CD8-positive, alpha-beta memory T cell (primary cell): ENCODE data around the gene IPO7. TPM values are rescaled to one million over a fixed set of nuclear protein-coding genes. Genes with fewer than 3 reads are reported as not detected.

Experiments
- CTCF ChIA-PET: fragments of 350-600 bp; sonication (Branson Sonifier 250); formaldehyde crosslinking; loops from one replicate; lab custom pipeline; 2021; ENCODE audit warnings: antibody characterized with exemption; lab: Charles Lee
- POLR2A ChIA-PET: fragments of 350-600 bp; sonication (Branson Sonifier 250); formaldehyde crosslinking; loops from one replicate; lab custom pipeline; 2021; ENCODE audit warnings: antibody characterized with exemption; lab: Charles Lee
- DNase-seq, 5 donors: peaks; one replicate each; pipeline versions ENCODE4 v3.0.0 to v3.0.0-alpha.2; 2020 to 2022; ENCODE audit warnings: mixed read lengths in 1 of 5
- H3K27ac ChIP-seq: one replicate; pipeline ENCODE4 v1.7.0; 2013; ENCODE audit warnings: low read depth, mild to moderate bottlenecking, low read length, moderate library complexity
- H3K27me3 ChIP-seq: 2 replicates; pipeline ENCODE4 v1.7.0; 2013; ENCODE audit warnings: low read length, mild to moderate bottlenecking; ENCODE audit not compliant: insufficient read depth, poor library complexity, severe bottlenecking
- H3K36me3 ChIP-seq: 2 replicates; pipeline ENCODE4 v1.7.0; 2013; ENCODE audit warnings: mild to moderate bottlenecking, low read length, moderate library complexity; ENCODE audit not compliant: insufficient read depth
- H3K4me1 ChIP-seq: 2 replicates; pipeline ENCODE4 v1.7.0; 2013; ENCODE audit warnings: mild to moderate bottlenecking, low read length, moderate library complexity; ENCODE audit not compliant: insufficient read depth
- H3K4me3 ChIP-seq: 2 replicates; pipeline ENCODE4 v1.7.0; 2013; ENCODE audit warnings: mild to moderate bottlenecking, low read length
- H3K9me3 ChIP-seq: 2 replicates; pipeline ENCODE4 v1.7.0; 2013; ENCODE audit warnings: mild to moderate bottlenecking, low read length
- H3K27ac Mint-ChIP-seq, 8 donors: one replicate each; pipeline ENCODE4 v1.8.0; 2020 to 2021; ENCODE audit warnings: mixed read lengths in 8 of 8, mild to moderate bottlenecking in 6 of 8, inconsistent platforms in 3 of 8, moderate library complexity in 3 of 8
- H3K27me3 Mint-ChIP-seq, 2 donors: one replicate each; pipeline ENCODE4 v1.8.0; 2020 to 2021; ENCODE audit warnings: mixed read lengths in 2 of 2, mild to moderate bottlenecking in 1 of 2, moderate library complexity in 1 of 2
- H3K36me3 Mint-ChIP-seq, 3 donors: one replicate each; pipeline ENCODE4 v1.8.0; 2020 to 2021; ENCODE audit warnings: mixed read lengths in 3 of 3, inconsistent platforms in 1 of 3, mild to moderate bottlenecking in 1 of 3
- H3K4me1 Mint-ChIP-seq, 3 donors: one replicate each; pipeline ENCODE4 v1.8.0; 2020 to 2021; ENCODE audit warnings: mixed read lengths in 3 of 3, inconsistent platforms in 1 of 3, mild to moderate bottlenecking in 1 of 3
- H3K4me3 Mint-ChIP-seq, 7 donors: one replicate each; pipeline ENCODE4 v1.8.0; 2020 to 2021; ENCODE audit warnings: mixed read lengths in 7 of 7, mild to moderate bottlenecking in 6 of 7, moderate library complexity in 4 of 7, inconsistent platforms in 2 of 7
- H3K9me3 Mint-ChIP-seq, 5 donors: one replicate each; pipeline ENCODE4 v1.8.0; 2020 to 2022; ENCODE audit warnings: mixed read lengths in 5 of 5, mild to moderate bottlenecking in 3 of 5, moderate library complexity in 2 of 5, inconsistent platforms in 1 of 5
- polyA plus RNA-seq: library from polyadenylated mRNA; unstranded; fragments of 300-500 nt; fragmentation: Illumina TruSeq; gene quantifications from one replicate; pipeline ENCODE4 v1.2.3, GENCODE V29; 2021
- total RNA-seq, 2 experiments: library from RNA; stranded (reverse); gene quantifications; one replicate each; pipeline ENCODE4 v1.2.3, GENCODE V29; 2021

Gene IPO7
- total and polyA plus RNA-seq, 3 experiments from 2014 or later = 3.6 to 169 (median 150) TPM

GRCh38 chr11:9385327-9385899 is 961 bp downstream of the IPO7 start:
- ChIA-PET POLR2A (interaction anchor here (0.6 to 2.8 kb wide), 3 partner anchors 72 to 135 kb away, joined by 3 to 21 read pairs (median 6); partner anchors contain the start of genes TMEM41B and ZNF143), CTCF (interaction anchor here (0.7 to 1.9 kb wide), 4 partner anchors 16 to 75 kb away, joined by 3 to 8 read pairs (median 4); no protein-coding TSS in a partner anchor)
- Mint-ChIP-seq H3K27ac (peak overlapping the region; percentile 73 to 98 (median 94)), H3K4me3 (peak overlapping the region; percentile 92 to 98 (median 96)), H3K9me3 (no peaks in the 10 kb centered on the region), H3K27me3 (no peaks in the 10 kb centered on the region), H3K4me1 (peaks cover 43 to 53% (median 45%) of the 10 kb centered on the region in 3 donors), H3K36me3 (peaks cover 0 to 19% (median 2%) of the 10 kb centered on the region in 3 donors)
- peaks cover 27% of the 10 kb centered on the region for H3K4me1 ChIP-seq
- H3K9me3 ChIP-seq = no peaks in the 10 kb centered on the region
- peak overlapping the region; percentile 92 for H3K27ac ChIP-seq
- no peaks in the 10 kb centered on the region for H3K27me3 ChIP-seq
- peak in 1 of 5 donors; percentile 16 for DNase-seq
- H3K36me3 ChIP-seq = no peaks in the 10 kb centered on the region
- peak overlapping the region; percentile 94 for H3K4me3 ChIP-seq

DNA sequence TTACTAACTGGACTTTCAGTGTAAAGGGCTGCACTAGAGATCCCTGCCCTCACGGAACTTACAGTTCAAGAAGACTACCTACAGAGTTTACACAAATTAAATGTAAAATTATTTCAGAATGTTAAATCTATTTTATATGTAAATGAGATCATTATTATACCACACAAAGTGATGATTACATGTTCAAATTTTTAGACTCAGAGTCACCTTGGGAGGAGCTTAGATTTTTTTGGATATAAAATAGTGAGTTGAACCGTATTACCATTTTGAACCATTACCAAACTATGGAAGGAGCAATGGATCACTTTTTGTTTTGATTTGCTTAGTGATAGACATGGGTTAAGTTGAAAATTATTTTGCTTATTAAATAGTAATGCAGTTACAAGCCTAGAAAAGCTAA is 1.6 kb downstream of the IPO7 start:
- Histone ChIP-seq H3K4me1 (peaks cover 27% of the 10 kb centered on the region), H3K36me3 (no peaks in the 10 kb centered on the region), H3K27me3 (no peaks in the 10 kb centered on the region), H3K9me3 (no peaks in the 10 kb centered on the region), H3K27ac (no peak overlapping the region), H3K4me3 (no peak overlapping the region)
- H3K4me1 Mint-ChIP-seq = peaks cover 44 to 56% (median 46%) of the 10 kb centered on the region in 3 donors
- no peaks in the 10 kb centered on the region for H3K9me3 Mint-ChIP-seq
- H3K4me3 Mint-ChIP-seq = peak overlapping the region in 6 of 7 donors; percentile 72 to 98 (median 96)
- peak overlapping the region in 2 of 8 donors; percentile 58 to 73 for H3K27ac Mint-ChIP-seq
- ChIA-PET CTCF (interaction anchor here (0.7 to 1.6 kb wide), 2 partner anchors 22 to 74 kb away, joined by 3 to 4 read pairs; no protein-coding TSS in a partner anchor), POLR2A (interaction anchor here (2.1 to 2.8 kb wide), 2 partner anchors 73 to 74 kb away, joined by 6 to 21 read pairs; partner anchors contain the start of genes TMEM41B and ZNF143)
- peaks cover 0 to 20% (median 2%) of the 10 kb centered on the region in 3 donors for H3K36me3 Mint-ChIP-seq
- no peaks in the 10 kb centered on the region for H3K27me3 Mint-ChIP-seq
- no peak for DNase-seq

GRCh38 chr11:9386901-9387300 is 2.4 kb downstream of the IPO7 start:
- CTCF ChIA-PET = no interaction called here
- POLR2A ChIA-PET = interaction anchor here (0.6 kb wide), 1 partner anchor 189 kb away, joined by 4 read pairs; no protein-coding TSS in a partner anchor
- H3K4me3 Mint-ChIP-seq = peak overlapping the region in 6 of 7 donors; percentile 4 to 72 (median 34)
- no peak overlapping the region for H3K4me3 ChIP-seq
- H3K9me3 ChIP-seq = no peaks in the 10 kb centered on the region
- H3K36me3 Mint-ChIP-seq = peaks cover 0 to 22% (median 2%) of the 10 kb centered on the region in 3 donors
- peaks cover 46 to 59% (median 47%) of the 10 kb centered on the region in 3 donors for H3K4me1 Mint-ChIP-seq
- no peaks in the 10 kb centered on the region for H3K27me3 ChIP-seq
- no peak for DNase-seq
- H3K9me3 Mint-ChIP-seq = no peaks in the 10 kb centered on the region
- peak overlapping the region in 4 of 8 donors; percentile 2 to 61 (median 18) for H3K27ac Mint-ChIP-seq
- H3K27me3 Mint-ChIP-seq = no peaks in the 10 kb centered on the region
- no peaks in the 10 kb centered on the region for H3K36me3 ChIP-seq
- no peak overlapping the region for H3K27ac ChIP-seq
- H3K4me1 ChIP-seq = peaks cover 27% of the 10 kb centered on the region

DNA sequence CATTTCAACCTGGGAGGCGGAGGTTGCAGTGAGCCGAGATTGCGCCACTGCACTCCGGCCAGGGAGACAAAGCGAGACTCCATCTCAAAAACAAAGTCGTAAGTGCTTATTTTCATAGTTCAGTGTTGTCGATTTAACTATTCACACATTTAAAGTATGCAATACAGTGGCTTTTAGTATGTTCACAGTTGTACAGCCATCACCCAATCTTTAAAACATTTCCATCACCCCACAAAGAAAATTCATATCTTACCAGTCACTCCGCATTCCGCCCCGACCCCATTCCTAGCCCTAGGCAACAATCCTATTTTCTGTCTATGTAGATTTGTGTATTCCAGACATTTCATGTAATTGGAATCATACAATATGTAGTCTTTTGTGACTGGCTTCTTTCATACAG is 11.9 kb downstream of the IPO7 start:
- H3K27me3 ChIP-seq = no peaks in the 10 kb centered on the region
- Mint-ChIP-seq H3K4me3 (peak overlapping the region in 2 of 7 donors; percentile 3 to 28), H3K4me1 (peaks cover 57 to 71% (median 69%) of the 10 kb centered on the region in 3 donors), H3K9me3 (no peaks in the 10 kb centered on the region), H3K27me3 (no peaks in the 10 kb centered on the region), H3K27ac (peak overlapping the region in 1 of 8 donors; percentile 69), H3K36me3 (peaks cover 0 to 23% (median 6%) of the 10 kb centered on the region in 3 donors)
- no peak overlapping the region for H3K4me3 ChIP-seq
- ChIA-PET CTCF (no interaction called here), POLR2A (no interaction called here)
- DNase-seq = no peak
- no peaks in the 10 kb centered on the region for H3K36me3 ChIP-seq
- no peaks in the 10 kb centered on the region for H3K9me3 ChIP-seq
- H3K4me1 ChIP-seq = peaks cover 29% of the 10 kb centered on the region
- no peak overlapping the region for H3K27ac ChIP-seq

DNA sequence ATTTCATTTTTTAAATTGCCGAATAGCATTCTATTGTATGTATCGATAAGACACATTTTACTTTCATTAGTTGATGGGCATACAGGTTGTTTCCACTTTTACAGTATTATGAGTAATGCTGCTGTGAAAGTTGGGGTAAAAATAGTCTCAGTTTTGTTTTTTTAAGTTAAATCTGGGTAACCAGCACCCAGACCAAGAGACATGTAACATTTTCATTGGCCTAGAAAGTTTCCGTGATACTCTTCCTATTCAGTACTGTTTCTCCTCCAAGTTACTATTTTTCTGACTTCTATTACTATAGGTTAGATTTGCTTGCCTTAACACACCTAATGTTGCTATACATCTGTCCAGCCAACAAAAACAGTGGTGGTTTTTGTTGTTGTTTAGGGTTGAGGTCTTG is 12.3 kb downstream of the IPO7 start:
- H3K36me3 Mint-ChIP-seq = peaks cover 0 to 22% (median 6%) of the 10 kb centered on the region in 3 donors
- Histone ChIP-seq H3K36me3 (no peaks in the 10 kb centered on the region), H3K4me3 (no peak overlapping the region), H3K27ac (no peak overlapping the region), H3K9me3 (no peaks in the 10 kb centered on the region), H3K27me3 (no peaks in the 10 kb centered on the region), H3K4me1 (peaks cover 29% of the 10 kb centered on the region)
- H3K4me3 Mint-ChIP-seq = peak overlapping the region in 1 of 7 donors; percentile 3
- ChIA-PET POLR2A (no interaction called here), CTCF (no interaction called here)
- H3K4me1 Mint-ChIP-seq = peaks cover 56 to 72% (median 71%) of the 10 kb centered on the region in 3 donors
- H3K27ac Mint-ChIP-seq = no peak overlapping the region
- H3K9me3 Mint-ChIP-seq = no peaks in the 10 kb centered on the region
- no peak for DNase-seq
- H3K27me3 Mint-ChIP-seq = no peaks in the 10 kb centered on the region

- ChIA-PET CTCF (no interaction called here), POLR2A (no interaction called here)
- no peak overlapping the region for H3K4me3 Mint-ChIP-seq
- peak overlapping the region in 1 of 8 donors; percentile 59 for H3K27ac Mint-ChIP-seq
- H3K27ac ChIP-seq = no peak overlapping the region
- no peak for DNase-seq
- H3K27me3 ChIP-seq = no peaks in the 10 kb centered on the region
- H3K4me1 Mint-ChIP-seq = peaks cover 52 to 67% (median 64%) of the 10 kb centered on the region in 3 donors
- H3K27me3 Mint-ChIP-seq = no peaks in the 10 kb centered on the region
- no peak overlapping the region for H3K4me3 ChIP-seq
- H3K9me3 Mint-ChIP-seq = no peaks in the 10 kb centered on the region
- no peaks in the 10 kb centered on the region for H3K9me3 ChIP-seq
- peaks cover 19% of the 10 kb centered on the region for H3K4me1 ChIP-seq
- H3K36me3 ChIP-seq = no peaks in the 10 kb centered on the region
- H3K36me3 Mint-ChIP-seq = peaks cover 0 to 22% (median 4%) of the 10 kb centered on the region in 3 donors
These were observed 13.6 kb downstream of the IPO7 start for GRCh38 chr11:9397746-9398680.

GRCh38 chr11:9399466-9399865 is 15.0 kb downstream of the IPO7 start:
- no peaks in the 10 kb centered on the region for H3K9me3 Mint-ChIP-seq
- no peaks in the 10 kb centered on the region for H3K27me3 Mint-ChIP-seq
- DNase-seq = no peak
- ChIA-PET CTCF (no interaction called here), POLR2A (no interaction called here)
- Histone ChIP-seq H3K27me3 (no peaks in the 10 kb centered on the region), H3K36me3 (no peaks in the 10 kb centered on the region), H3K4me3 (no peak overlapping the region), H3K4me1 (peaks cover 13% of the 10 kb centered on the region), H3K27ac (no peak overlapping the region), H3K9me3 (no peaks in the 10 kb centered on the region)
- peaks cover 48 to 56% (median 54%) of the 10 kb centered on the region in 3 donors for H3K4me1 Mint-ChIP-seq
- H3K4me3 Mint-ChIP-seq = no peak overlapping the region
- H3K36me3 Mint-ChIP-seq = peaks cover 0 to 26% (median 5%) of the 10 kb centered on the region in 3 donors
- peak overlapping the region in 1 of 8 donors; percentile 66 for H3K27ac Mint-ChIP-seq
